ENCODE results near the gene RHOXF2.

- no peak for TF ChIP-seq CTCF (IDR thresholded peaks at IDR 0.05)
- TF ChIP-seq POLR2A (IDR thresholded peaks at IDR 0.05): no peak
These were observed 21.0 kb upstream of the RHOXF2 start for GRCh38 chrX:120137439-120137838.
